Hypothalamus (tissue), 51 donors: ENCODE measurements around the gene ELOVL6.
"Not testable (repeated sequence)": the region's sequence is repeated elsewhere in the genome, so short reads cannot be mapped to it uniquely, and the experiment has no call there.

Experiments used
- DNase-seq, 51 donors: peaks; one replicate each; lab custom pipeline; 2025; lab: John Stamatoyannopoulos, UW

Gene ELOVL6

GRCh38 chr4:110164251-110164650, 34.2 kb downstream of the ELOVL6 start:
- no peak for DNase-seq

DNA sequence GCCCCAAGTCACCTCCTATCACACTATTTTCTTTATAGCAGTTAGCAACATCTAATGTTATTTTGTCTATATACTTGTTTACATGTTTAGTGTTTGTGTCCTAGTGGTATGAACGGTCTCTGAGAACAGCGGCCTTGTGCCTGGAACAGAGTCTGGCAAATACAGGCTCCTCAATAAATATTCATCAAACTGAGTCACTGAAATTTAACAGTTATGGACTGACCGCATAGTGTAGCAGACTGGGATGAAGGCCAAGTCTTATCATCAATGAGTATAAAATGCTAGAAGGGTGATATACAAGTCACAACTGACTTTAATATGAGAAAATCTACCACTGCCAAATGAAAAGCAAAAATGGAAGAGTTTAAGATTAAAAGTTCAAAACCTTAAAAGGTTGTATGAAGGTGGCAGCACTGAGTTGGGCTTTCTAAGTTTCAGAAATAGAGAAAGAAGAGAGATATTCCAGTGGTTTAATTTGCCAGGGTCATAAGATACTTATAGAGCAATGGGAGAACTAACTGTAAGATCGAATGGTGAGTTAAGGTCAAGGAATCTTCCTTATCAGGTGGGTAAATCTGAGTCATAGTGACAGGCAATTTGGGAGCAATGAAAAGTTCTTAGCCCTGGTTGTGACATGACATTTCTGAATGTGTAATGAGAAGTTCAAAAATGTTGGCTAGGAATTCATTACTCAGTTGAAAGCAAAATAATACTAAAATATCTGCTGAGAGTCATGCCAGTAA, 34.9 kb downstream of the ELOVL6 start:
- no peak for DNase-seq

GRCh38 chr4:110160618-110161017, 37.8 kb downstream of the ELOVL6 start:
- no peak for DNase-seq

DNA sequence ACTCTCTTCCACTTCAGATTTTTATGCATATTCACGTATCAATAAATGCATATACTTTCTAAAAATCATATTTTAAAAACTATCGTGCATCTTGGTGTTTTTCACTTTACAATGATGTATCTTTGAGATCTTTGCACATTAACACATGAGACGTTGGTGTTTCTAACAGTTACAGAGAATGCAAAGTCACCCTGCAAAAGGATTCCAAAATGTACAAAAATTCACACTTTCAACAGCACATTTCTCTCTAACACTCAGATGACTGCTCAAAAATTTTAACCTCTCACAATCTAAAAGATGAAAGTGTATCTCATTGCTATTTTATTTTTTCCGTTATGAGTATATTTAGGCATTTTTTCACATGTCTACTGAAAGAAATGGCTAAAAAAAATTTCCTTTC, 38.9 kb downstream of the ELOVL6 start:
- DNase-seq: no peak

- DNase-seq: no peak
These were observed 40.8 kb downstream of the ELOVL6 start for GRCh38 chr4:110157580-110157979.

DNA sequence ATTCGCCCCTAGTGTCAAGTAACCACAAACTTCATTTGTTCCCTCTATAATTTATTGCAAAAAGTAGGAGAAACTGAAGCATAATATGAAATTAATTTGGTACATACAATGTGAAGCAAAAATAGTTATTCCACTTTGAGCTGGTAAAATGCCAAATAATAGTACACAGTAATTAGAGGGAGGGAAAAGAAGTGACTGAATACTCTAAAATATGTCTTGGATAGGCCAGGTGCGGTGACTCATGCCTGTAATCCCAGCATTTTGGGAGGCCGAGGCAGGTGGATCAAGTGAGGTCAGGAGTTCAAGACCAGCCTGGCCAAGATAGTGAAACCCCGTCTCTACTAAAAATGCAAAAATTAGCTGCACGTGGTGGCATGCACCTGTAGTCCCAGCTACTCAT, 41.2 kb downstream of the ELOVL6 start:
- not testable (repeated sequence) for DNase-seq

DNA sequence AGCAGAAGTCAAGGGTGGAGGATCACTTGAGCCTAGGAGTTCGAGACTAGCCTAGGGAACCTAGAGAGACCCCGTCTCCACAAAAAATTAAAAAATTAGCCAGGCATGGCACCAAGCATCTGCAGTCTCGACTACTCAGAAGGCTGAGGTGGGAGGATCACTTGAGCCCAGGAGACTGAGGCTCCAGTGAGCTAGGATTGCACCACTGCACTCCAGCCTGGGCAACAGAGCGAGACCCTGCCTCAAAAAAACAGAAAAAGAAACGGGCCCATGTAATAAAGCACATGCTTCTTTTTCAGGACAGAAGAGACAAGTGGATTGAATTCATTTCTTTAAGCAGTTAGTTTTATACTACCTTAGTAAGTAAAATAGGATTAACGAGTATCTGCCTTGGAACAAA, 42.0 kb downstream of the ELOVL6 start:
- DNase-seq: no peak

- DNase-seq: no peak
These were observed 42.8 kb downstream of the ELOVL6 start for GRCh38 chr4:110155654-110156053.

DNA sequence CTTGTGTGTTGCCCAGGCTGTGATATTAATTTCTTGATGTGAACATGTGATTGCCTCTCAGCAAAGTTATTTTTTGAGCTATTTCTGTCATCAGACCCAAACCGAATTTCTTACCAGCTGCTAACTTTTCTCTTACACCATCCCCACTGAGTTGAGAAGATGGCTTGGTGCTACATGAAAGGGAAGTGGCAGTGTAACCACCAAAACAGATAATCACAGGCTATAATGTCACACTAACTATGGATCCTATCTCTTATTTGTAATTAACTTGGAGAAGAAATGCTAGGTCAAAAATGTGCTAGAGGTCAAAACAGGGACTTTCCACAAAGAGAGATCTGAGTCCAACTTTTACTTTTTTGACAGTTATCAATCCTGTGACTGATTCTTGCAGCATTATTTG, 43.8 kb downstream of the ELOVL6 start:
- DNase-seq: no peak

DNA sequence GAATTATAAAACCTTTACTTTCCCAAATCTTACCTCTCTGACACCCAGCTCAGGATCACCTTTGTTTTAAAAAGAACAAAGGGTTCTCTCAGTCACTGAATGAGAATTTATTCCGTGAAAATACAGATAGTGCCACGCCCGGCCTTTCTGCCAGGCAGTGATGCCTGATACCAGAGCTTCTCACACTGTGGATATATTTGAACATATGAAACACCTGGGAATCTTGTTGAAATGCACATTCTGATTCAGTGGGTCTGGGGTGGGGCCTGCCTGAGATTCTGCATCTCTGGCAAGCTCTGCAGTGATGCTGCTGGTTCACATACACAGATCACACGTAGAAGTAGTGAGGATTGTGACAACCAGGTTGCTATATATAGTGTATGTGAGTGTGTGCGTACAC, 46.0 kb downstream of the ELOVL6 start:
- DNase-seq: peak in 3 of 51 donors; percentile 2 to 24 (median 5)

DNA sequence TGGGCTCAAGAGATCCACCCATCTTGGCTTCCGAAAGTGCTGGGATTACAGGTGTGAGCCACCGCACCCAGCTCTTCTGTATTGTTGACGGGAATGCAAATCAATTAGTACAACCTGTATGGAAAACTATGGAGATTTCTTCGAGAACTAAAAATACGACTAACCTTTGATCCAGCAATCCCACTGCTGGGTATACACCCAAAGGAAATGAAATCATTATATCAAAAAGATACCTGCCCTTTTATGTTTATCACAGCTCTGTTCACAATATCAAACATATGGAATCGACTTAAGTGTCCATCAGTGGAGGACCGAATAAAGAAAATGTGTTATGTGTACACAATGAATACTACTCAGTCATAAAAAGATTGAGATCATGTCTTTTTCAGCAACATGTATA, 49.3 kb downstream of the ELOVL6 start:
- DNase-seq: no peak

DNA sequence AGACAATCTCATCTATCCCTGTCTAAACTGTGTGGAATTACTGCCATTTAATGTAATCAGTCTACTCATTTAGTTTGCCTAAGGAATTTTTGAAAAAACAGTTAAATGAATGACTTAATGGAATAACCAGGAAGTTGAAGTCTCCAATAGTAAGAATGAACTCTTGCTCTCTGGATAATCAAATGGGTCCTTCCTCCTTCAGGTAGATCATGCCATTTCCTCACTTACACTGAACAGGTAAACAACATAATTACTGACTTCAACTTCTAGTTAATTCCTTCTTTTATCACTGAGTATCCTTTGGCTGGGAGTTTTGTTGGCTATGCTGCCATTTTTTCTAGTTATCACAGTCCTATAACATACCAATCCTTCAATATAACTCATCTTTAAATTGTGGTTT, 56.0 kb downstream of the ELOVL6 start:
- DNase-seq: no peak

DNA sequence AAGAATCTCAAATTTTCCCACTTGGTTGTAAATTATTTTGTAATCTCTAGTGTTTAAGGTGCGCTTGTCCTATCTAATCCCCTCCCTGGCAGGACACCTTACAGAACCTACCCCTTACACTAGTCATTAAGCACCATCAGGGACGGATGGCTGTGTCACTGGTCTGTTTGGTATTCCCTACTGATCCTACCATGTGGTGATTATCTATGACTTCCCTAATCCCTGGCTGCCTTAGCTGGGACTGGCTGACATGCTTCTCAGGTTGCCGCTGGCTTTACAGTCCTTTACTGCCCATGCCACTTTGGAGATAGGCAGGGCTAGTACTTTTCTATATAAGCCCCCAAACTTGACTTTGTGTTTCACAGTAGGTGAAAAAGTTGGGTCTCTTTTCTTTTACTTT, 58.6 kb downstream of the ELOVL6 start:
- no peak for DNase-seq

DNA sequence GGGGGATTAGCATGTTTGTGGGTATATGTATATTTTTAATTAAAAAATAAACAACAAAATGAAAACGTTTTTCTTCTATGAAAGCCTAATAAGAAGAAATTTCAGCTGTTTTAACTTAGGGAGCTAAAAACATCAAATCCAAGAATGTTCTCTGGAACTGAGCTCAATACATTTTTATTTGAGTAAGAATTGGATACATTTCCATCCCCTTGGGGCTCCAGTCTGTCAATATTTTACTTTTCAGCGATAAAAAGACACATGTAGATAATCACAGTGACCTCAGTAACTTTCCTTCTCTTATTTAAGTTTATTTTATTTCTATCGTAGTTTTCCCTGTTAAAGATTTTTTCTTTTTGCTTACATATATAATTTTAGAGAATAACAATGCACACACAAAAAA, 59.3 kb downstream of the ELOVL6 start:
- DNase-seq: no peak

DNA sequence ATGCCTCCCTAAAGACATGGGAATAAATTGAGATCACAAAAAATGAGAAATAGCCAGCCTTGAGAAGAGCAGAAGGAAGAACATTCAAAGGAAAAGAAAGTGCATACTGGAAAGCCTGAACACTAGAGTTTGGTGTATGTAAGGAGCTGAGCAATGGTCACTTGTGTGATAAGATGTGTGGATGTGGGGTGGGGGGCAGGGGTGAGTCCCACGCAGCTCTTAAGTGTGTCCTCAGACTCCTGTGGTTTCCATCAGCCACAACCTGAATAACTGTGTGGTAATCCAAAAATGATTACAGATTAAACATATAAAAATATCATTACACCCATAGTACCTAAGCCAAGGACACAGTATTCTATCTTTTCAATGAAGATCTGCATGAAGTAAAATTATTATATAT, 59.9 kb downstream of the ELOVL6 start:
- no peak for DNase-seq

DNA sequence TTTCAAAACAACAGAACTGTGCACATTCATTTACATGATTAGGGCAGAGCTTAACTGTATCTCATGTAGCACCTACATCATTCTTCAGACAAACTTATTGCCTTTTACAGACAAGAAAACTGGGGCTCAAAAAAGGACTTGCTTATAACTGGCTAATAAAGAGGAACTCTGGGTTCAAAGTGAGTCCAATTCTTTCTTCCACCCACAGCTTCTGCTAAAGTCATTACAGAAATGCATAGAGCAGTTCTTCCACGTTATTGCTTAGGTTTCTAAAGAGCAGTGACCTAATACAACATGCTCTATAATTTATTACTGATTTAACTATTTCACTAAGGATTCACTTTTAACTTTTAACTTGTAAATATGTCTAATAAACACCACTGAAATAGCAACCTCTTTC, 60.6 kb downstream of the ELOVL6 start:
- no peak for DNase-seq

DNA sequence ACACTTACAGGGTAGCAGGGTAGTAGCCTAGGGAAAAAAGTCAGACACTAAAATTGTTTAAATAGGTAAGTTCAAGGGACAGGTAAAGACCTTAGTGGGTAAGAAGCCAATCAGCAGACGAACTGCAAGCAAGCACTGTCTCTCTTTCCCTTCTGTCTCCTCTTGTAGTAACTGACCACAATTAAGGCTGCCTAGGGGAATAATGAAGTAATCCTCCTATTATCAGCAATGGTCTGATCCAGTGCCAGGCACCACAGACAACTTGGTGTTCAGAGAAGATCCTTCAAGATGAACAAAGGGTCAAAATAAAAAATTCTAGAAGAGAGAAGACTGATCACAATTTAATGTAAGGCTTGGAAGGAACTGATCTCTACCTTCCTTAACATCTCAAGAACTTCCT, 62.9 kb downstream of the ELOVL6 start:
- DNase-seq: no peak

DNA sequence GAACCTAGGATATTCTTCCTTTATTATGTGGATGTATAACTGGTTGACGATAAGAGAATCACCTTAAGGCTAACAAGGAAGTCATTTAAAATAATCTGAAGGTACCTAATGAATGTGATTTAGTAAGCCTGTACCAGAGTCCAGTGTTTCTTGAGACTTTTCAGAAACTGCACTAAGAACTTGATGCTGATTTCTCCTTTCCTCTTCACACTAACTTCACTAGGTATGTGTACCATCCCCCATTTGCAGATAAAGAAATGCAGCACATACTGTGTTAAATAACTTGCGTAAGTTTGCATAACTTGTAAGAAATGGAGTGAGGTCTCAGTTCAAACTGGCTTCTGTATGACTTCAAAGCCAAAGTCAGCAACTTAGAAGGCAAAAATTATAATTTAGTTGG, 63.3 kb downstream of the ELOVL6 start:
- no peak for DNase-seq

DNA sequence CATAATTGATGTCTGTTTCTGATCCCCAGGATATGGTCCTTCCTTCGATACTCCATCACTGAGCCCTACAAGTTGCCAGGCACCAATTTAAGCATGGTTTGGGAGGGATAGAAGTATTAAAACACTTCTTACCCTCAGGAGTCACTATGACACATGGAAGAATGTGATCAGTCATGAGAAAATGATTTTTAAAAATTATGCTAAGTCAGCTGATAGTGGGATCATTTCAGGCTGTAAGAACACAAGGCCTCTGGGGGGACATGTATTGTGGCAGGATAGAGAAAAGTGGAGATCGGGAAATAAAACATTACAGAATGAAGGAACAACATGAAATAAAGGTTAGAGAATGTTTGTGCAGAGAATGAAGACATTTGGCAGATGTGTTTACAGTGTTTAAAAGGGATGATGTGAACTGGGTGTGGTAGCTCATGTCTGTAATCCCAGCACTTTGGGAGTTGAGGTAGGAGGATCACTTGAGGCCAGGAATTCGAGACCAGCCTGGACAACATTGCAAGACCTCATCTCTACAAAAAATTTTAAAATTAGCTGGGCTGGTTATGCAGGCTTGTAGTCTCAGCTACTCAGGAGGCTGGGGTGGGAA, 64.0 kb downstream of the ELOVL6 start:
- DNase-seq: no peak

DNA sequence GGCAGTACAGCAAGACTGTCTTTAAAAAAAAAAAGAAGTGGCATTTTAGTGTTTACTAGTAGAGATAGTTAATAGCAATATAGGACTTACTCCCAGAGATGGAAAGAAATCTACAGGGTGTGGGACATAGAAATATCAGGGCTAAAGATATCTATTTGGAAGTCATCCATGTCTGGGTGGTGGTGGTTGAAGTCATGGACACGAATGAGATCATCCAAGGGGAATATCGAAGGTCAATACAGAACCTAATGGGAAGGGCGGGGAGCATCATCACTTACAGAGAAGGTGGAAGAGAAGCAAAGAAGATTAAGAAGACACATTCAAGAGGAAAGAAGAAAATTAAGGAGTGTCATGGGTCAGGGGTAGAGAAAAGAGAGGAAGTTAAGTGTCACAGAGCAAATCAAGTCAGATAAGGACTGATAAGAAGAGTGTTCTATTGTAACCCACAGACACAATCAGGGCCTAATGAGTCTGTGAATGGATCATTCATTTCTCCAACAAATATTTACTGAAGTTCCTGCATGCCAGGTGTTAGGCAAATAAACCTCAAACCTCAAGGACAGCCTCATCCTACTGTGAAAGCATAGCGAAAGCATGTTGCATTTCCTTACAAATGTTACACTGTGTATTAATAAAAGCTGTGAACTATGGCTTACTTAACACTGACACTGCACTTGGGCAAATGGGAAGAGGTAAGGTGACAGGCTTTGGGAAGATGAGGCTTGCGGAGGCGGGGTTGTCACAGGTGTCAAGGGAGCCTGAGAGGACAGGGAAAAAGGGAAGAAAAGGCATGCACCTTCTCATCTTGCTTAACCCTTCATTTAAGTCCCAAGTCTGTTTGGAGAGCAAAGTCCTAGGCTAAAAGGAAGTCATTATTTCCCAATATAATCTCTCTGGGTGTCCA, 65.3 kb downstream of the ELOVL6 start:
- DNase-seq: no peak

DNA sequence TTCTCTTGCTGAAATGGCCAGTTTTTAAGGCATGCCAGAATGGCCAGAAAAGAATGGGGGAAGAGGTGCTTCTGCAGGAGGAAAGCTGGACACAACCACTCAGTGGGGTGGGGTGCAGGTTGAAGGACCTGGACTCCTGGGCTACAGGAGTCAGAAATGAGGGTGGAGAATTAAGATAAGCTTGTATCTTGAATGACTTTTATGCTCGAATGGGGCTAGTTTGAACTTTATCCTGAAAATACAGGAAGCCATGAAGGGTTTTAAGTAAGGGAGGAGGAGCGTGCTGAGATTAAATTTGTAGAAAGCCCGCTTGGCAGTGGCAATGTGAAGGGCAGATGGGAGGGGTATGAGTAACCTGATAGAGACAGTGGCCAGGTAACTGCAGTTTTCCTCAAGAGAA, 66.5 kb downstream of the ELOVL6 start:
- DNase-seq: no peak
